NK-92 treated with Interleukin-12 subunit alpha and Interleukin-12 subunit beta, amount 100 ng/mL, for 24 hours (cell line): Measurements from ENCODE around the gene L3MBTL4.
"Not testable (repeated sequence)": the region's sequence is repeated elsewhere in the genome, so short reads cannot be mapped to it uniquely, and the experiment has no call there.

Experiments
- DNase-seq: peaks from one replicate; lab custom pipeline; 2025; lab: John Stamatoyannopoulos, UW

Gene L3MBTL4

DNA sequence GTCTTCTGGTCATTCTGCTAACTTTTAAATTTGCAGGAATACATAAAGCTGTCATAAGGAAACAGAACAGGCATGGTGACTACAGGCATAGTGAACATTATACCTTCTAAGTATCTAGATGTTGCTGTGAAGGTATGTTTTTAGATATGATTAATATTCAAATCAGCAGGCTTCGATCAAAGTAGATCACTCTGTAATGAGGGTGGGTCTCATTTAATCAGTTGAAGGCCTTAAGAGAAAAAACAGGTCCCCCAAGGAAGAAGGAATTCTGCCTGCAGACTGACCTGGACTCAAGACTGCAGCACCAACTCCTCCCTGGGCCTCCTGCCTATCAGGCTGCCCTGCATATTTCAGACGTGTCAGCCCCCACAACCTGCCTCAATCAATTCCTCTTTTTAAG is 104.0 kb downstream of the L3MBTL4 start:
- no peak for DNase-seq

GRCh38 chr18:6297875-6298274 is 116.8 kb downstream of the L3MBTL4 start:
- DNase-seq: no peak

GRCh38 chr18:6294148-6294784 is 120.4 kb downstream of the L3MBTL4 start:
- no peak for DNase-seq

DNA sequence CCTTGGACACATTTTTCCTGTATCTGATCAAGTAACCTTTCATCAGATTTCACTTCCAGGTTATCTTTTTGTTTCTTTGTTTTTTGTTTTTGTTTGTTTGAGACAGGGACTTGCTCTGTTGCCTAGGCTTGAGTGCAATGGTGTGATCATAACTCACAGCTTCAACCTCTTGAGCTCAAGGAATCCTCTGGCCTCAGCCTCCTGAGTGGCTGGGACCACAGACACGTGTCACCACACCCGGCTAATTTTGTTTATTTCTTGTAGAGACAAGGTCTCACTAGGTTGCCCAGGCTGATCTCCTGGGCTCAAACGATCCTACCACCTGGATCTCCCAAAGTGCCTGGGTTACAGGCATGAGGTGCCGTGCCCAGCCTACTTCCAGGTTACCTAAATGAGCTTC is 124.9 kb downstream of the L3MBTL4 start:
- no peak for DNase-seq

- no peak for DNase-seq
Observed at GRCh38 chr18:6286585-6286984, 128.1 kb downstream of the L3MBTL4 start.

GRCh38 chr18:6284761-6285160 is 129.9 kb downstream of the L3MBTL4 start:
- DNase-seq: no peak

GRCh38 chr18:6284300-6284699 is 130.4 kb downstream of the L3MBTL4 start:
- no peak for DNase-seq

GRCh38 chr18:6281874-6282273 is 132.8 kb downstream of the L3MBTL4 start:
- DNase-seq: no peak

DNA sequence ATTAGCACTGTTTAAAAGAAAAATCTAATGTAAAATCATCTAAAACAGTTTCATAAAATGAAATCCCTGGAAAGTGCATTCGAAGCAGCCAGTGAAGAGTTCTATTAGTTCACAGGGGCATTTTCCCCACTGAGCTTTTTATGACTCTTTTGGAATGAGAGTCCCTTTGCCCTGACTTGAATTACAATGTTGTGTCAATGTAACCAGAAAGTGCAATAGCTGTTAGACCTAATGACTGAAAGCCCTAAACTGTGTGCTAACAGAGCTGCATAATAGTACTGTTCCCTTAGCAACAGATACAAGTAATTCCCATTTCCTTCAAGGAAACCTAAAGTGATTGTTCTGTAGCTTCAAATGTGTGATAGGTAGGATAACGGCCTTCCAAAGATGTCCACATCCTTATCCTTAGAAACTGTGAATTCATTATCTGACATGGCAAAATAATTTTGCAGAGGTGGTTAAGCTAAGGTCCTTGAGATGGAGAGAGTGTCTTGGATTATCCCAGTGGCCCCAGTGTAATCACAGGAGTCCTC is 134.4 kb downstream of the L3MBTL4 start:
- no peak for DNase-seq

DNA sequence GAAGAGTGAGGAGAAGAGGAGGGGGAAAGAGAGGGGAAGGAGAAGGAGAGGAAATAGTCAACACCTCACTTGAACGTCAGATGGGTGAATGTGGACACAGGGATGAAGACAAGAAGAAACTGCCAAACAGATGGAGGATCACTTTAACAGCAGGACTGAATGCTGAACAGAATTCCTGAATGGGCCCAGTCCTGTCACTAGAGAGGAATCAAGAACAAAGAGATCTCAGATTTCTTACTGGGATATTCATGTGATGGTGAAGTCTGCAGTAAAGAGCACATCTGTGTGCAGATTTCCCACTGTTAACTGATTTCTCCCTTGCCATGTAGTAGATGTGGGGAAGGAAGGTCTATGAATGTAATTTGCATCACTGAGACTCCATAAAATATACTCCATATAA is 135.4 kb downstream of the L3MBTL4 start:
- no peak for DNase-seq

- no peak for DNase-seq
Observed at GRCh38 chr18:6273423-6273822, 141.3 kb downstream of the L3MBTL4 start.

- DNase-seq: not testable (repeated sequence)
Observed at GRCh38 chr18:6272144-6272543, 142.6 kb downstream of the L3MBTL4 start.

DNA sequence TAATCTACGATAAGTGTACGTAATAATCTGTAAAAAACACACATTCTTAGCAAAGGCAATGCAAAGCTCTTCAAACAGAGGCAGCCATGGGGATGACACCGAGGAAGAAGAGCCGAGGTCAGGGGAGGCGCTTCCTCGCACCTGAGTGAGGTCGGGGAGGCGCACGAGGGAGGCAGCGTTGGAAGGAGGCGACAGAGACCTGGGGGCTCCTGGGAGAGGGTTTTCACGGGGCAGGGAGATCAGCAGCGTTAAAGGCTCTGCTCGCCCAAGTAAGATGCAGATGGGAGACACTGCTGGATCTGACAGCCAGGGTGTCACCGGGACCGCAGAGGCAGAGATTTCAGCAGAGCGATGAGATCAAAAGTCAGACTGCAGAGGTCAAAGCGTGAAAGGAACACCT is 143.1 kb downstream of the L3MBTL4 start:
- no peak for DNase-seq

GRCh38 chr18:6270771-6271216 is 143.9 kb downstream of the L3MBTL4 start:
- DNase-seq: no peak

DNA sequence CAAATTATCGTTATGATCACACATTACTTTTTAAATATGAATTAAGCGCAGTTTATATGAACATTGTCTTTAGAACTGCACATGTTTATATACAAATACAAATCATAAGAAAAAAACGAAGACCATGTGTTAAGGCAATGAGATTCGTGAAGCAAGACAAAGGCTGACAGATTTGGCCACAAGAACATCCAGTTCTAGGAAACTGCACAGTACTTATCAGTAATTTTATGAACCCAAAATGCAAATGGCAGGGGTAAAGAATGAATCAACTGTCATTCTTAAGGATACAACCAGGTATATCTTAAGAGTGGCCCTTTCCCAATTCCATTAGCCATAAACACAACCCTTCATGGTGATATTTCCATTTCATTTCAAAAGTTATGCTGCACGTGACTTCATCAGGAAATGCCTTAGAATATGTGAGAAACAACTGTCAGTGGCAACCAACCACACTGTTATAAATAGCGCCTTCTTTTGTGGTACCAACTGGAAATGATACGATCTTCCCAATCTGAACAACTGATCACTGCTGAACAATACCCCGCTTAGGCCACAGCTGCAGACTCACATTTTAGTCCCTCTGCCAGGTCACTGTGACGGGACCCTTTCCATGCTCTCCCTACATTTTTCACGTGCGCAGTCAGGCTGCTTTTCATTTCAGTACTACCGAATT is 144.9 kb downstream of the L3MBTL4 start:
- no peak for DNase-seq

GRCh38 chr18:6266212-6266611 is 148.5 kb downstream of the L3MBTL4 start:
- no peak for DNase-seq

GRCh38 chr18:6261938-6262337 is 152.8 kb downstream of the L3MBTL4 start:
- no peak for DNase-seq

GRCh38 chr18:6259324-6259723 is 155.4 kb downstream of the L3MBTL4 start:
- not testable (repeated sequence) for DNase-seq

- no peak for DNase-seq
Observed at GRCh38 chr18:6257950-6258349, 156.8 kb downstream of the L3MBTL4 start.

DNA sequence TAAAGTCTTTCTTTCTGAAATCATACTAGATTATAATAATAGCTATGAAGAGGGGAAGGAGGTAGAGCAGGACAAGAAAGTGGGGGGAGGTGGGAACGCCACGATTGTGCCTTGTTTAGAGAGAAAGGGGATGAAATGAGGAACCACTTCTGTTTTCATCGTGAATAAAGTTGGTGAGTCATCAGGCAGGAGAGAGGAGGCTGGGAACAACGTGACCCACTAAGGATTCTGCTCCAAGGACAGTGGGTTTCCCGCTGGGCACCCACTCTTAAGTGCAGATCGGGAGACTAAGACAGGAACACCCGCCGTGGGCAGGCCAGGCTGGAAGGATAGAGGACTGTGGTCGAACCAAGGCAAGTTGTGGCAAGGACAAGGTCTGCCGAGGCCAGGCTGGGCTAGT is 158.2 kb downstream of the L3MBTL4 start:
- no peak for DNase-seq

- no peak for DNase-seq
Observed at GRCh38 chr18:6255886-6256285, 158.8 kb downstream of the L3MBTL4 start.

- DNase-seq: no peak
Observed at GRCh38 chr18:6255116-6255705, 159.5 kb downstream of the L3MBTL4 start.

DNA sequence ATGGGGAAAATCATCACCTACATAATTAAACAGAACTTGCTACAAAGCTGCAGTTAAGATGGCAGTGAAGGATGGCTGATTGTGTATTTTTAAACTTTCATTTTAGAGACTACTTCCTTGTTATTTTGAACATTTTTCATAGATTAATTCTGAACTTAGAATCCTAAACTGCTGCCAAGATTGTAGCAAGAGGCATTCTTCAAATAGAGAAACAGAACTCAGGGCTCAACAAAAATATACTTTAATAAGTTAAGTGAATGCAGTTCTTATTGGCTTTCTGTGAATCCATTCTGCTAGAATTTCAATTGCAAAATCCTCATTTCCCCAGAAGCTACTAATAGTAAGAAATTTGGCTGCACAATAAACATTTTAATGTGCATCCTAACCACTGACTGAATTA is 160.3 kb downstream of the L3MBTL4 start:
- no peak for DNase-seq
